CD1c-positive myeloid dendritic cell (primary cell): ENCODE results near the gene NFKBIL1.

Source experiments
- DNase-seq: peaks from one replicate; pipeline ENCODE4 v3.0.0-alpha.2; 2016; ENCODE audit errors: extremely low spot score

NFKBIL1 gene

DNA sequence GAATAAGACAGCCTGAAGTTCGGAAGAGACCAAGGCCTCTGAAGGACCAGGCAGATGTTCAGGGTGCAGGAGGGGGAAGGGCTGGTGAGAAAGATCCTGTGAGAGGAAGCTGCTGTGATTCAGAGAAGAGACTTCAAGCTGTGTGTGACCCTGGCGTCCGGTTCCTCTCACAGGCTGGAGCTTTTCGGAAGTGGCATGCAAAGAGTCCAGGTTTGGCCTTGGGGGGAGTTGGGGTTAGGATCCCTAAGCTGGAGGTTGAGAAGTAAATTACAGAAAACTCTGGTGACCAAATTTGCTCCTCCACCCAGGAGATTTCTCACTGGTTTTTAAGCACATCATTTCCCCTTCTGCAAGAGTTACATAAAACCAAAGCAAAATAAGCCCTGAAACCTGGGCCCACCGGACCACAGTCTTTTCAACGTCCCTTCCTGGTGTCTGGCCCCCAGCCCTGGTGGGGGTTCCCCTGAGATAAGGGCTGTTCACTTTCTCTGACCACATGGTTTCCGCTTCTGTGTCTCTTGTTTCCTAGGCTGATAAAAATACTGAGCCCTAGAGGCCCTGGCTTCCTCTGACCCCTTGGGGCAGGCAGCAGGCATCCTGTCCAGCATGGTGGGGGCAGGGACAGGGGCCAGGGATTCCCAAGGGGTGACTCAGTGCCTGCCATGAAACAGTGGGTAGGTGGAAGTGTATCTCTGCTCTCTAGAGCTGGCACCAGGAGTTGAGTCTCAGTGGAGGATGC is 12.7 kb downstream of the NFKBIL1 start:
- peak; percentile 80 for DNase-seq

DNA sequence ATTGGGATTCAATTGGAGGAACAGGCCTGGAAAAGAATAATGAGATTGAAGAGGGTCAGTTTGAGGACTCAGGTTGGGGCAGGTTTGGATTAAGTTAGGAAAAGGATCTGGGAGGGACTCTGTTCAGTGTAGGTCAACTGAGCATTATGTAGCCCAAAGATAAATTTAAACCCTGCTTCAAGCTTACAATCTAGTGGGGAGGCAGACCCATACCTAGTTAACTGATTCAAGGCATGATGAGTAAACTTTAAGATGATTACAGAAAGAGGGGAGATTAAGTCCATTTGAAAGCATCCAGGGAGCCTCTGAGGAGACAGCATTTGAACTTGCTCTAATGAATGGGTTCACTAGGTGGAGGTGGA is 13.3 kb downstream of the NFKBIL1 start:
- no peak for DNase-seq

- DNase-seq = no peak
Measured at GRCh38 chr6:31567531-31568370, 20.3 kb downstream of the NFKBIL1 start.

DNA sequence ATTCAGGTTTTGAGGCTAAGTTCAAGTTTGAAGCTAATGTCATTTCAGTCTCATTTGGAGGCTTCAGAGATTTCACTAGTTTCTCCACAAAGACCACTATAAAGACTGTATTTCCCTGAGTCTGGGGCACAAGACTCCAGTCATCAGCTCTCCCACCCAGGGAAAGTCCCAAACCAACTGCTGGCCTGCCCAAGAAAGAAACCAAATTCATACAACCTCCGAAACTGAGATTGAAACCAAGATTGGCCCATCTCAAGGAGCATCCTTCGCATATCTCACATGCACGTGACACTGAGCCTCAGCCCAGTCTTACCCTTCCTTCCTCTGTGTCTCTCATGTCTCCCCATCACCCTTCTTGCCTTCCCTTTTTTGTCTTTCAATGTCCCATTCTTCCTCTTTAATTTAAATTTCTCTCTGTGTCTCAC is 21.1 kb downstream of the NFKBIL1 start:
- DNase-seq = peak; percentile 82

DNA sequence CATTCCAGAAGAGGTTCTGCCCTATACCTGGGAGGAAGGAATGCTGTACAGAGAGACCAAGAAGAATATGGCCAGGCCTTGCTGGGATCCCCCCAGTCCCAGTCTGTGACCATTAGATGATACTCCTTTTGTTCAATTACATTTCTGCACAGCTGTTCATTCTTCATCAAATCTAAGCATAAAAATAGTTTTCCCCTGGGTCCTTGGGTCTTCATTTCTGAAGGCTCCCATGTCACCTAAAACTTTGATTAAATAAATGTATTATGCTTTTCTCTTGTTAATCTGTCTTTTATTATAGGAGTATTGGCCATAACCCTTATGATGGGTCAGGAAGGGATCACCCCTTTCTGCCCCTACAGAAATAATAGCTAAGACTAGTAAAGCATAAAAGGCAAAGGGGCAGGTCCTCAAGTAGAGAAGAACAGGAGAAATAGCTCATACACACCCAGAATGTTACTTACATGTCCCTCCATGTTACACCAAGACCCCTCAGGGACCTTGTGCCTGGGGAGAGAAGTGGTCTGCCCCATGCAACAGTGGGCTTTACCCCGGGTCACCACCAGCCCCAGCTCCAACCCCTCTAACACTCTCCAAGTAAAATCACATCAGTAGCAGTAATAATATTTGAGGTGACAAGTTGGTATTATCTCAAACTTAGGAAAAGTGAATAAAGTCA is 22.6 kb downstream of the NFKBIL1 start:
- no peak for DNase-seq

- no peak for DNase-seq
Measured at GRCh38 chr6:31572041-31572911, 24.9 kb downstream of the NFKBIL1 start, which contains the start of gene LTA. TSS of gene LTA (plus strand) at chr6:31572289. CDS start at chr6:31572743, 454 bp downstream.

DNA sequence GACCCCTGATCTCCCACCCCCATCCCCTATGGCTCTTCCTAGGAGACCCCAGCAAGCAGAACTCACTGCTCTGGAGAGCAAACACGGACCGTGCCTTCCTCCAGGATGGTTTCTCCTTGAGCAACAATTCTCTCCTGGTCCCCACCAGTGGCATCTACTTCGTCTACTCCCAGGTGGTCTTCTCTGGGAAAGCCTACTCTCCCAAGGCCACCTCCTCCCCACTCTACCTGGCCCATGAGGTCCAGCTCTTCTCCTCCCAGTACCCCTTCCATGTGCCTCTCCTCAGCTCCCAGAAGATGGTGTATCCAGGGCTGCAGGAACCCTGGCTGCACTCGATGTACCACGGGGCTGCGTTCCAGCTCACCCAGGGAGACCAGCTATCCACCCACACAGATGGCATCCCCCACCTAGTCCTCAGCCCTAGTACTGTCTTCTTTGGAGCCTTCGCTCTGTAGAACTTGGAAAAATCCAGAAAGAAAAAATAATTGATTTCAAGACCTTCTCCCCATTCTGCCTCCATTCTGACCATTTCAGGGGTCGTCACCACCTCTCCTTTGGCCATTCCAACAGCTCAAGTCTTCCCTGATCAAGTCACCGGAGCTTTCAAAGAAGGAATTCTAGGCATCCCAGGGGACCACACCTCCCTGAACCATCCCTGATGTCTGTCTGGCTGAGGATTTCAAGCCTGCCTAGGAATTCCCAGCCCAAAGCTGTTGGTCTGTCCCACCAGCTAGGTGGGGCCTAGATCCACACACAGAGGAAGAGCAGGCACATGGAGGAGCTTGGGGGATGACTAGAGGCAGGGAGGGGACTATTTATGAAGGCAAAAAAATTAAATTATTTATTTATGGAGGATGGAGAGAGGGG is 26.1 kb downstream of the NFKBIL1 start:
- DNase-seq = no peak

- DNase-seq = no peak
Measured at GRCh38 chr6:31574106-31575061, 27.0 kb downstream of the NFKBIL1 start.

- peak; percentile 88 for DNase-seq
Measured at GRCh38 chr6:31575335-31575901, 28.0 kb downstream of the NFKBIL1 start, which contains the start of gene TNF. TSS of gene TNF (plus strand) at chr6:31575565. CDS start at chr6:31575742, 177 bp downstream.

DNA sequence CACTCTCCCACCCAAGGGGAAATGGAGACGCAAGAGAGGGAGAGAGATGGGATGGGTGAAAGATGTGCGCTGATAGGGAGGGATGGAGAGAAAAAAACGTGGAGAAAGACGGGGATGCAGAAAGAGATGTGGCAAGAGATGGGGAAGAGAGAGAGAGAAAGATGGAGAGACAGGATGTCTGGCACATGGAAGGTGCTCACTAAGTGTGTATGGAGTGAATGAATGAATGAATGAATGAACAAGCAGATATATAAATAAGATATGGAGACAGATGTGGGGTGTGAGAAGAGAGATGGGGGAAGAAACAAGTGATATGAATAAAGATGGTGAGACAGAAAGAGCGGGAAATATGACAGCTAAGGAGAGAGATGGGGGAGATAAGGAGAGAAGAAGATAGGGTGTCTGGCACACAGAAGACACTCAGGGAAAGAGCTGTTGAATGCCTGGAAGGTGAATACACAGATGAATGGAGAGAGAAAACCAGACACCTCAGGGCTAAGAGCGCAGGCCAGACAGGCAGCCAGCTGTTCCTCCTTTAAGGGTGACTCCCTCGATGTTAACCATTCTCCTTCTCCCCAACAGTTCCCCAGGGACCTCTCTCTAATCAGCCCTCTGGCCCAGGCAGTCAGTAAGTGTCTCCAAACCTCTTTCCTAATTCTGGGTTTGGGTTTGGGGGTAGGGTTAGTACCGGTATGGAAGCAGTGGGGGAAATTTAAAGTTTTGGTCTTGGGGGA is 28.7 kb downstream of the NFKBIL1 start:
- no peak for DNase-seq

GRCh38 chr6:31576897-31577578 is 29.6 kb downstream of the NFKBIL1 start:
- DNase-seq = no peak

GRCh38 chr6:31577579-31577966 is 30.2 kb downstream of the NFKBIL1 start:
- DNase-seq = no peak

GRCh38 chr6:31578184-31579118 is 31.0 kb downstream of the NFKBIL1 start:
- no peak for DNase-seq

- no peak for DNase-seq
Measured at GRCh38 chr6:31579119-31579505, 31.7 kb downstream of the NFKBIL1 start.

DNA sequence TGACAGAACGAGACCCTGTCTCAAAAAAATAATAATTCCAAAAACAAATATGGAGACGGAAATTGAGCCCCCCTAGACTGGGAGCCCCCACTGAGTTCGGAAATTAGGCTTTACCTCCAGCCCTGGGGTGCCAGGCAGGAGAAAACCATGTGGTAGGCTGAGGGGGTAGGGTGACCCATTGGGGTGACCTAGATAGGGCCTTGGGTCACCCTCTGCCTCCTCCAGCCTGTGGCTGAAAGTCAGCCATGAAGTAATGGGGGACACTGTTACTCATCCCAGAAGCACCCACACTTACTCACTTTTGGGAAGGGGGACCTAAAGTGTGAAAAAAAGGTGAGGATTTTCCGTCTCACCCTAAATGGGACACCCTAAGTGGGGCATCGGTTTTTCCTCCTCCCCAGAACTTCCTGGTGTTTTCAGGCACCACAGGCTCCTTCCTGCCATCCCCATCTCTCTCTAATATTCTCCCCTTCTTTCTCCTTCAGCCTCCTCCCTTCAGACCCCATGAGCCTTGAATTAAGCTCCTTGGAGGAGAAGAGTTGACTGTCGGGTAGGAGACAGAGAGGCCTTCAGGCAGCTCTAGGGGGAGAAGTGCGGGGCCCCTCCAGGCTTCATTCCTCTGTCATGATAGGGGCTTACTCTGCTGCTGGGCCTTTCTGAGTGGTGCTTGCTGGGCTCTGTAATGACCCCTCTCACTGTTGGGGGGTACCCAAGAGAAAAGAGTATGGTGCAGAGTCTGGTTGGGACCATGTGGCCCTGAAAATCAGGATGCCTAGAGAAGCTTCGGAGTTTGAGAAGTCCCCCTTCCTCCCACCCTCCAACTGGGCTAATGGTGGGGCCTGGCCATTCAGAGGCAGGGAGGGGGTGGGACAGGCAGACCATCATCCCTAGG is 32.4 kb downstream of the NFKBIL1 start:
- DNase-seq = no peak

GRCh38 chr6:31580438-31580740 is 33.0 kb downstream of the NFKBIL1 start:
- no peak for DNase-seq
